Bronchial epithelial cell (primary cell): ENCODE measurements around the gene STEAP2. TPM values are rescaled to one million over a fixed set of nuclear protein-coding genes. Genes with fewer than 3 reads are reported as not detected.

Experiments used
- DNase-seq: peaks from one replicate; pipeline ENCODE4 v3.0.0-alpha.2; 2010; ENCODE audit warnings: low read depth
- FAIRE-seq: peaks from 2 replicates; lab custom pipeline; 2011; peaks lifted over from hg19 to GRCh38; lab: Jason Lieb, UNC
- H3K27me3 ChIP-seq: 2 replicates; pipeline ENCODE4 v1.5.1; 2011; ENCODE audit warnings: low read length; ENCODE audit not compliant: control insufficient read depth, insufficient read depth
- H3K36me3 ChIP-seq: 2 replicates; pipeline ENCODE4 v1.5.1; 2011; ENCODE audit warnings: low read length; ENCODE audit not compliant: control insufficient read depth, insufficient read depth
- H3K4me3 ChIP-seq: 2 replicates; pipeline ENCODE4 v1.5.1; 2011; ENCODE audit warnings: mild to moderate bottlenecking, low read depth, low read length, control low read depth
- total RNA-seq: library from RNA; depleted of rRNA; stranded (reverse); fragments of >200 nt; gene quantifications from 2 replicates; pipeline ENCODE4 v1.2.1, GENCODE V29; 2014
- TF ChIP-seq, protein P1 (sequence below): IDR thresholded peaks from 2 replicates; pipeline ENCODE4 v1.5.1; 2011; ENCODE audit warnings: mild to moderate bottlenecking, moderate library complexity, low read length, control low read depth, inconsistent platforms; ENCODE audit not compliant: insufficient read depth, severe bottlenecking

The STEAP2 gene
- total RNA-seq, 1 donor from 2014 or later: 3.9 TPM

DNA sequence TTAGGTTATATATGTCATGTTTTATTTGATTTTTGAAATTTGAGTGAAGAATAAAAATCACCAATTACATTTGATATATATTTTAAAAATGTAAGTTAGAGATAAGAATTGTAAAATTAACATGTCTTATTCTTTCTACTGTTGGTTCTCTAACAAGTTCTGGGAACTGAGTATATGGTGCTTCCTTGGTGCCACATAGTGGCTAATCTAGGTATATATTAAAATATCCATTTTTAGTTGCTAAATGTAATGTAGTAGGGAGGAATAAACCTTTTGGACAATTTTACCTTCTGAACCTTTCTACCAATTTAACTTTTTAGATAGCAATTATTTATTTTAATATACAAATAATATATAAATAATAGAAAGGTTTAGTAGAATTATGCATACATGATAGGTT, 50.9 kb downstream of the STEAP2 start:
- H3K27me3 ChIP-seq: no peaks in the 10 kb centered on the region
- TF ChIP-seq, protein P1, sequence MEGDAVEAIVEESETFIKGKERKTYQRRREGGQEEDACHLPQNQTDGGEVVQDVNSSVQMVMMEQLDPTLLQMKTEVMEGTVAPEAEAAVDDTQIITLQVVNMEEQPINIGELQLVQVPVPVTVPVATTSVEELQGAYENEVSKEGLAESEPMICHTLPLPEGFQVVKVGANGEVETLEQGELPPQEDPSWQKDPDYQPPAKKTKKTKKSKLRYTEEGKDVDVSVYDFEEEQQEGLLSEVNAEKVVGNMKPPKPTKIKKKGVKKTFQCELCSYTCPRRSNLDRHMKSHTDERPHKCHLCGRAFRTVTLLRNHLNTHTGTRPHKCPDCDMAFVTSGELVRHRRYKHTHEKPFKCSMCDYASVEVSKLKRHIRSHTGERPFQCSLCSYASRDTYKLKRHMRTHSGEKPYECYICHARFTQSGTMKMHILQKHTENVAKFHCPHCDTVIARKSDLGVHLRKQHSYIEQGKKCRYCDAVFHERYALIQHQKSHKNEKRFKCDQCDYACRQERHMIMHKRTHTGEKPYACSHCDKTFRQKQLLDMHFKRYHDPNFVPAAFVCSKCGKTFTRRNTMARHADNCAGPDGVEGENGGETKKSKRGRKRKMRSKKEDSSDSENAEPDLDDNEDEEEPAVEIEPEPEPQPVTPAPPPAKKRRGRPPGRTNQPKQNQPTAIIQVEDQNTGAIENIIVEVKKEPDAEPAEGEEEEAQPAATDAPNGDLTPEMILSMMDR: peak; percentile 17
- FAIRE-seq: no peak
- H3K36me3 ChIP-seq: no peaks in the 10 kb centered on the region
- H3K4me3 ChIP-seq: no peak overlapping the region
- peak; percentile 49 for DNase-seq

DNA sequence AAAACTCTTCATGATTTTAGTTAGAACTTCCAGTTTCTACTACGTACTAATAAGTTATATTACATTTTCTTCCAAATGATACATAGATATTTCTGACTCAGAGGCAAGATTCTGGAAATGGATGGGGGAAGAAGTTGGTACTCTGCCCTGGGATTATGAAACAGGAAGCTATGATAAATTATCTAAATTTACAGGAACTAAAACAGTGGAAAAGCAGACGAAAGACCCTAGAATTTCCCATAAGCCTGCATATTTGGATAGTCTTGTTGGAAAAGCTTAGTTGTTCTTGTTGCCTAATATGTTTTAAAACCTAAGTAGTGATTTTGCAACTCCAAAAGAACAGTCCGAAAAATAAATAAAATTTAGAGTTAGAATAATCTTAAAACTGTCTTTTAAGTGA, 55.3 kb downstream of the STEAP2 start:
- Histone ChIP-seq H3K27me3 (no peaks in the 10 kb centered on the region), H3K36me3 (no peaks in the 10 kb centered on the region), H3K4me3 (no peak overlapping the region)
- TF ChIP-seq, protein P1: no peak
- DNase-seq (peak; percentile 30), FAIRE-seq (no peak)

DNA sequence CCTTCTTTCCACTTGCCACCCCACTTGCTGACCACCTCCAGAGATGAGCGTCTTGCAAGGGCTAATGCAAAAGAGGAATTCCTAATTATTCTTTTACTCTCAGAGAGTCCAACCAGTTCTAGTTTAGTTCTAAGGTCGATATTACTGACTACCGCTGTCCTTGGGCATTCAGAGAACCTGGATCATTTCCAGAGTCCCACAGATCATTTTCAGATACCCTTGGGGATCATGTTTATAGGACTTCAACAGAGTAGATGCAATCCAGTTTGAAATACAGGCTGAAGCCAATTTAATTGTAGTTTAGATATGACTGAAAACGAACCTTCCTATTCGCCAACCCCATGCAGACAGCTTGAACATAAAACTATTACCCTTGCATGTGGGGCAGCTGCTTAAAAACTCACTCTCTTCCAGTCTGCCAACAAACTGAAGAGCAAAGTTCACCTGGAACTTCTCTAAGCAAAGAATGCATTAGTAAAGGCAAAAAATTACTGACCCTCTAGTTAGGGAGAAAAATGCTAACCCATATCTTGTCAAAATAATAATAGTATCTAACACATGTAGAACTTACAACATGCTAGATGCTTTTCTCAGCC, 55.8 kb downstream of the STEAP2 start:
- no peak overlapping the region for H3K4me3 ChIP-seq
- TF ChIP-seq, protein P1: no peak
- no peaks in the 10 kb centered on the region for H3K27me3 ChIP-seq
- no peaks in the 10 kb centered on the region for H3K36me3 ChIP-seq
- FAIRE-seq (no peak), DNase-seq (no peak)

DNA sequence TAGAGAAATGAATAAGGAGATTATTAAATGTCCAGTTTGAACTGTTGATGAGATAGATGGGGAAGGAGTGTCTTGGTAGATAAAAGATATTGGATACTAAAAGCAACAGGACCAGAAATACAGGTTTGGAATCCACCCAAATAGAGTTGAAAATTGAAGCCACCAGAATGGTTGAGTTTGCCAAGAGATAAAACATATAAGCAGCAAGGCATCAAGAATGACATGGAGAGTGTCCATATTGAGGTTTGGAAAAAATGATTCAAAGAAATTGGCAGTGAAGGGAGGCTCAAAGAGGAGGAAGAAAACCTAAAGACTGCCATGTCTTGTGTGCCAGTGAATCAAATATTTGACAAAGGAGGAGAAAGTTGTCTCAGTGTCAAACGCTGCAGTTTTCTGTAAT, 57.6 kb downstream of the STEAP2 start:
- Histone ChIP-seq H3K36me3 (no peaks in the 10 kb centered on the region), H3K4me3 (no peak overlapping the region), H3K27me3 (no peaks in the 10 kb centered on the region)
- no peak for FAIRE-seq
- DNase-seq: no peak
- TF ChIP-seq, protein P1: no peak

DNA sequence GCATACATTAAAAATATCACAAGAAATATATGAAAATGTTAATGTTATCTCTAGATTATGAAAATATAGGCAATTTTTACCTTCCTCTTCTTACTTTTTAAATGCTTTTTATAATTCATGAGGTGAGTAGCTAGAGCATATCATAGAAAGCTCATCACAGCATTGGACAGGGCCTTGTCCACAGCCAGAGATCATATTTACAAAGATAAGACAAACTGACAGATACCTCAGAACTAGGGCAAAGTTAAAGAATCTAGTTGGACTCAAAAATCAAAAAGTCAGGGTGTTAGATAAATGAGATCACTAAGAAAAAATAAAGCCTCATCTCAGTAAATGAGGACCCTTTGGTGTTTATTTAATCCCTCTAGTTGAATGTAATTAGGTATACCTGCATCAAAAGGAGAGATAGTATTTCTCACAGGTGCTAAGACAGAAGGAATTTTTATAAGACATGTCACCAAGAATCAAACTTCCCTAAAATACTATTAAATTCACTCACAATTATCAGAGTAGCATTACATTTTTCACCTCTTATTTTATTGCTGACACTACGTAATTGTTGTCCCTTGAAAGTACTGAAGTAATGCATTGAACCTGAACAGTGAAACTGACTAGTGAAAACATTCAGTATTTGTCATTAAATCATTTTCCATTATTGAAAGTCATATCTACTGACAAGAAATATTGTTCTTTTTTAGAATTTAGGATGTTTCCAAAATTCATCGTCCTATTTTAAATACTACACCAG, 59.1 kb downstream of the STEAP2 start:
- H3K36me3 ChIP-seq: no peaks in the 10 kb centered on the region
- no peak overlapping the region for H3K4me3 ChIP-seq
- FAIRE-seq: no peak
- no peak for DNase-seq
- H3K27me3 ChIP-seq: no peaks in the 10 kb centered on the region
- TF ChIP-seq, protein P1: no peak

DNA sequence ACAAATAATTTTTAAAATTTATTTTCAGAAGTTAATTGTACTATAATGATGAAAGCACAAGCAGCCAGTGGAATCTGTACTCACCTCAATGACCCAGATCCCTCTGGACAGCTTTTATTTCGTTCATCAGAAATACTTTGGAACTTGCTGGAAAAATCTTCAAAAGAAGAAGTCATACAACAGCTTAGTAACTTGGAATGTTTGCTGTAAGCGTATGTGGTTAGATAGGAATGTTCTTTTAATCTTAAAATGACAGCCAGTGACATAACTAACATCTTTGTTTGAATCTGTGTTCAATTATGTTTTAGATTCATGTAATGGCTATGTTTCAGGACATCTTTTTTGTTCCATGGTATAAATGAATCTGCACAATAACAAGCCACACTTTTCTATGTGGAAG, 60.2 kb downstream of the STEAP2 start:
- Histone ChIP-seq H3K36me3 (no peaks in the 10 kb centered on the region), H3K4me3 (no peak overlapping the region), H3K27me3 (no peaks in the 10 kb centered on the region)
- FAIRE-seq: no peak
- TF ChIP-seq, protein P1: no peak
- DNase-seq: peak; percentile 35
